Hematopoietic multipotent progenitor cell treated with erythropoietin and hydrocortisone succinate and interleukin-3 and kit ligand, for 8 days (in vitro differentiated cells): Measurements from ENCODE around the gene SCUBE2.
"Not testable (repeated sequence)": the region's sequence is repeated elsewhere in the genome, so short reads cannot be mapped to it uniquely, and the experiment has no call there.

Experiments
- DNase-seq: peaks from one replicate; pipeline ENCODE4 v3.0.0-alpha.2; 2015

SCUBE2 gene

GRCh38 chr11:9039863-9040262 is 51.5 kb downstream of the SCUBE2 start:
- DNase-seq = no peak

DNA sequence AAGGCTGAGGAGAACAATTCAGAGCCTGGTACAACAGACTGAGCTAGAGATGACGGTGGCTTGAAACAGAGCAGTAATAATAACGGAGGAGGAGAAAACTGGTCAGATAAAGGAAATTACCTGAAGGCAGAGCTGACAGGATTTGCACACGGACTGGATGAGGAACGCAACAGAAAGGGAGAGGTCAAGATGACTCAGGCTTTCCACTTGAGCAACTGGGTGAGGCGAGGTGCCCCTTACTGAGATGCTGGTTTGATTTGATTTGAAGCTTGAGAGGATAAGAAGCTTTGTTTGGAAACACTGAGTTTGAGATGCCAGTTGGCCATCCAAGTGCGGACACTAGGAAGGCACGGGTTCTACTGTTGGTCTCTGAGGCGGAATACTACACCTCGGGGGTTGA is 52.2 kb downstream of the SCUBE2 start:
- no peak for DNase-seq

- no peak for DNase-seq
These were observed 52.9 kb downstream of the SCUBE2 start for GRCh38 chr11:9038541-9038940.

GRCh38 chr11:9037963-9038362 is 53.4 kb downstream of the SCUBE2 start:
- no peak for DNase-seq

DNA sequence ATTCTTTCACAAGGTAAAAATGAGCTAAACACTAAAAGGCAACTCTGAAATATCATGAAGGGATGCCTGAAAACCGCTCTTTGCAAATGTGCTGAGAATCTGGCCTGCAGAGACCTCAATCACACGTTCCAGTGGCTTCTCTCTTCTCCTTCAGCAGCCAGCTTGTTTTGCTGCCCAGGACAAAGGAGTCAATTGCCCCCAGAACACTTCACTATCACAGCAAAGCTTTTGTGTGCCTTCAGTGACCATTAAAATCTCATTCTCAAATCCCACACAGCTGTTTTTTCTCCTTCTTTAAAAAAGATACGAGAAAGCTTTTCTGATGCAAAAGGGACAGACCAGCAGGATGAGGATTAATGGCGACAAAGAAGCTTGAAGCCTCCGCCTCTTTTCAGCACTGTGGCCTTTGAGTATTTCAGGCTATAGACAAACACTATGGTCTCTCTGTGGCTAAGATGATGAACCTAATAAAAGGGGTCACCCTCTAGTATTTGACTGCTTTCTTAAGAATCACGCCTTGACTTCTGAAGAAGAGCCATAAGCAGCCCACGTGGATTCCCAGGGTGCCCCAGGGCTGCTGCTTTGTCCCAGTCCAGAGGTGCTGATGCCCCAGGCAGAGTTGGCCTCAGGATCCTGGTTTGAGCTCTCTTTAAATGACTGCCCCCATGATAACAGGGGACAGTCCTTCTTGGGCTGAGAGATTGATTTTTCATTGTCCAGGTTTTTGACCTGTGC is 54.2 kb downstream of the SCUBE2 start:
- no peak for DNase-seq

GRCh38 chr11:9030601-9031000 is 60.8 kb downstream of the SCUBE2 start:
- DNase-seq = no peak

DNA sequence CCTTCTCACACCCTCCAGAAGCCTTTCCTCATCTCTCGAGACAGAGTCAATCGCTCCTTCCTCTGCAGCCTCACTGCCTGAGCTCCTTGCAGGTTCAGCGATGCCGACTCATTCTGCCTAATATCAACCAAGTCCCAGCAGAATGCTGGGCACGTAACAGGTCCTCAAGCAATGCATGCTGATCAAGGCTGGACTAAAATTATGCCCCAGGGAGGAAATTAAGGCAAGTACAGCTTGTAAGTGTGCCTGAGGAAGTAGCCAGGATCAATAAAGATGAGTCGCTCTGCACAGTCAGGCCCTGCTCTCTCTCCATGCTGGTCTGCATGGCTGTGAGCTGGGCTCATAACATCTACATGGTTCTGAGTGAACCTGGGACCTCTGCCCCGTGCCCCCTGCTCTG is 62.0 kb downstream of the SCUBE2 start:
- DNase-seq = no peak

- no peak for DNase-seq
These were observed 62.8 kb downstream of the SCUBE2 start for GRCh38 chr11:9028581-9028980.

DNA sequence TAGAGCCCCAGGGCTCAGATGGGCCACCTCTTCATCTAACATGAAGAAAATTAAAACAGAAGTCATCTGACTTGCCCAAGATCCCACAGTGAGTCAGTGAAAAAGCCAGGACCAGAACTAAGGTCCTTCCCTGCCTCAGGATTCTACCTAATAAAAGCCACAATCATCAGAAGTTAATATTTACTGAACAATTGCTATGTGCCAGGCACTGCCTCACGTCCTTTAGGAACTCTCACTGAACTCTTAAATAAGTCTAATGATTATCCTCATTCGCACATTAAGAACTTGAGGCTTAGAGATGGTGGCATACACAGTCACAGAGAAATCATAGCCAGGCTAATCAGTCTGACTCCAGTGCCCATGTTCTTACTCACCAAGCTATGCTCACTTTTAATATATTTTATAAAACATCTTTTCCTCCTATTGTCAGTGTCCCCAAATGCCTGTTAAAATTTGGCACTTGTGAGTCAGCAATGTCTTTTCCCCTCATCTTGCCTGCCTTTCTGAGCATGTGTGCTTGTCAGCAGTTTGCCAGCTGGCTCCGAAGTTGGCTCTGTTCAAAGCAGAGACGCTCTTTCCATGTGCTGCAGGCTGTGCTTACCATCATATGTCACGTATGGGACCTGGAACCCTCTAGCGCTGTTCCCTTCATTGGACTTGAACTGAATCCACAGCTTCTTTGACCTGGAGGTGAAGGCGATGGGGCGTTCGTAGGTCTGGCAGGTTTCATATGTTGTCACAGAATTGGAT is 66.1 kb downstream of the SCUBE2 start:
- DNase-seq = no peak

DNA sequence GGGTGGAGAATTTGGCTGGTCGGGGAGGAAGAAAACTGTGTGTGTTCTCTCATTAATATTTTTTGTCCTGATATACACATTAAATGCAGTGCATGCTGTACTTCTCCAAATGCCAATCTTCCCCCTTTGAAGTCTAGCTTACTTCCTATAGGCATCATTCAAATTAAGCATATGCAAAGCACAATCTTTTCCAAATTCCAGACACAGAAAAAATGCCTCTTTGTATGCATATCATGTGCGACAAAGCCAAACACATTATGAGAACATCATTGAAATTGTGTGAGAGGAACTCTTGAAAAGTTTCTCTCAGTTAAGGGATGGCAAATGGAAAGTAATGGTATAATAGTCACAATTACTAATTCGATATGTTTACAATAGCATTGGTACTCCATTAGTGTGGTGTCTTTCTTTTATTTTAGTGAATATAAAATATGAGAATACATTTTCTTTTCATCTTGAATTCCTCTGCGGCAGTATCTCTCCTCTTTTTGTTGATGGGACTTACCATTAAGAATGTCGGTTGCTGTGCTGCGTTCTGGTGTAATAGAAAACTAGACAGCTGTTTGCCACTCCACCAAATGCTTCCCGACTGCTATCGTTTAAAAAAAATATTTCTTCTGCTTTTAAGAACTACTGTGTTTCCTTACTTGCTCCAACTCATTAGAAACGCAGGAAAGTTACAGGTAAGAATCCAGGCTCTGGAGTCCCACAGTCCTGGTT is 68.3 kb downstream of the SCUBE2 start:
- DNase-seq = no peak

DNA sequence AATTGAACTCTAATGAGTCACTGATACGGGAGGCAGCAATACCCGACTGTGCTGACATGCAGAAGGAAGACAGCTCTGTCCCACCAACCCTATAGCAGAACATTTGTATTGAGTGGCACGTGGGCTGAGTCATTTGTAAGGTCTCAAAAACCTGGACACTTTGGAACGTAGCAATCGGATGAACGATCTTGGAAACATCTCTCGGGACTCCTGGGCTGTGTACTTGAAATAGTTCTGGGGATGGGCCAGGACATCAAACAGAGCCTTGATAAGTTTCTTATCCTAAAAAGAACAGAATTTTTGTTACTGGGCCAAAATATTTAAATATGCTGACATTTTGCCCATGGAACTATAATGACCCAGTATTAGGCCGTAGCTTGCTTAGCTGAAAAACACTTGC is 70.5 kb downstream of the SCUBE2 start:
- no peak for DNase-seq

- DNase-seq = no peak
These were observed 71.5 kb downstream of the SCUBE2 start for GRCh38 chr11:9019861-9020260.

GRCh38 chr11:9017773-9018172 is 73.6 kb downstream of the SCUBE2 start:
- no peak for DNase-seq

- no peak for DNase-seq
These were observed 74.3 kb downstream of the SCUBE2 start for GRCh38 chr11:9016916-9017642.

DNA sequence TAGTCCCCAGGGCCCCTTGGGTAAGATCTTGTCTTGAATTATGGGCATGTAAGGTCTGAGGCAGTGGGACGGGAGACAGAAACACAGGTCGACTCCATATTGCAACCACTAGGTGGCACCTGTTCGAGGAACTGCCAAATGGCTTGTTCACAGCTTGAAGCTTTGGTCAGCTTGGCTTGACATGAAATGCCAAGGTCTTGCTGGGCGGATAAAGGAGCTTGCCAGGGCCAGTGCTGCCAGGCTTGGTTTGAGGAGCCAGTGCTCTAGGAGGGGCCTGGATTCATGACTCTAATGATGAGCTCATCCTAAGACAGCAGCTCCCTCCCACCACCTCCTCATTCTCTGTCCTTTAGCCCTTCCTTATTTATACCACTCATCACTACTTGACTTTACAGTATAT is 75.7 kb downstream of the SCUBE2 start:
- peak; percentile 79 for DNase-seq

DNA sequence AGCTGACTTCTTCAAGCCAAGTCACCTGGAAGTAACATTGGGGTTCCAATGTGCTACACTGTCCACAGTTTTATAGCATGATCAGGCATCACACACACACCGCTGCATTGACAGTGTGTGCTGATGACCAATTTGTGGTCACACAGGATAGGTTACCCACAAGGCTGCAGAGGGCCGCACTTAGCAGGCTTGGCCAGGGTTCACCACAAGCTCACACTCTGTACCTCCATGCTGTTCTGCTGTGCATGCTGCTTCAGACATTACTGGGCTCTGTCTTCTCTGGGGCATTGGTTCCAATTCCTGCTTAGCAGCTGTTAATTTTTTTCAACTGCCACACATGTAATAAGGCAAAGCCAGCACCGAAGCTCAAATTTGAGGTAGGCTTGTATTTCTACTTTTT is 76.6 kb downstream of the SCUBE2 start:
- DNase-seq = no peak

- no peak for DNase-seq
These were observed 78.0 kb downstream of the SCUBE2 start for GRCh38 chr11:9013373-9013772.

- not testable (repeated sequence) for DNase-seq
These were observed 81.9 kb downstream of the SCUBE2 start for GRCh38 chr11:9009538-9009937.

DNA sequence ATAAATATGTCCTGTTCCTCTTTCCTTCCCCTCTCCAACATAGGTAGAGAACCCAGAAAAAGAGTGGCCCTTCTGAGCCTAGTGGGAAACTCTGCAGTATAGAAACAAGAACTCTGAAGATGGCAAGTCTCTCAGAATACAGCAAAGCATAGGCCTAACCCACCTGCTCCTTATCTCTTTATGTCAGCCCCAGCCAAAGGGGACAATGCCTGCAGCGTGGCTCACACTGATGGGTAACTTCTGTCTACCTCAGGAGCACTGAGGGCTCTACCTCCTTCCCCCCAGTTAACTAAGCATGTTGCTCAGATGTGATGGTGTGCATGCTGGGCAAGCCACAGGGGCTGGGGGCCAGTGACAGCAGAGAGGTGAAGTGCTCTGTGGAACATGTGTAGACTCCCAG is 82.7 kb downstream of the SCUBE2 start:
- peak; percentile 82 for DNase-seq

DNA sequence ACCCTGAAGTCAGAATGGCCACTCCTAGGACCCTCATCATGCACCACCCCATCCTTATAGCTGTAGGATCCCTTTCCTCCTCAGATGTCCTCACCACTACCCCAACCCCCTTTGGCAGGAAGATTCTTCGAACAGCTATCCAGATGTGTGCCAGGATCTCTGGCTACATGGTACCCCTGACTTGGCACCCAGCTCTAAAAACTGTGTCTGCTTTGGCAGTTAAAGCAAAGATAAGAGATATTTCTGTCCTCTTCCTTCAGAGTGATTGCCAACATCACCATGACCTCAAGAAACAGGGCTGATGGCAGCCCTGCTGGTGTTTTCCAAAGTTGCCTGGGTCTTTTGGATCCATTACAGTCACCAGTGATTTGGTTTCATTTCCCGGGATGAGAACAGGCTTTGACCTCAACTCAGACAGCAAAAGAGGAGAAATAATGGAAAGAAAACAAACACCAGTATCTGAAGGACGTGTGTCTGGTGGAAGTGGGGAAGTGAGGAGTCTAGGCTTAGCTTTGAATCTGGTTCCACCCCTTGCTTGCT is 83.3 kb downstream of the SCUBE2 start:
- DNase-seq = peak; percentile 76

- DNase-seq = no peak
These were observed 86.3 kb downstream of the SCUBE2 start for GRCh38 chr11:9005087-9005486.

GRCh38 chr11:9004183-9004926 is 87.0 kb downstream of the SCUBE2 start:
- DNase-seq = no peak
